GM21390 (cell line): ENCODE data around the gene SPDYE16.
A peak's percentile ranks its signal among the peaks of the same experiment; 100 is the strongest.
"Not testable (repeated sequence)": the region's sequence is repeated elsewhere in the genome, so short reads cannot be mapped to it uniquely, and the experiment has no call there.

Experiments used
- ATAC-seq: cut with Tn5 transposase; IDR thresholded peaks from one replicate; pipeline ENCODE4 v1.9.1; 2021; ENCODE audit not compliant: unreplicated experiment

Gene SPDYE16, protein sequence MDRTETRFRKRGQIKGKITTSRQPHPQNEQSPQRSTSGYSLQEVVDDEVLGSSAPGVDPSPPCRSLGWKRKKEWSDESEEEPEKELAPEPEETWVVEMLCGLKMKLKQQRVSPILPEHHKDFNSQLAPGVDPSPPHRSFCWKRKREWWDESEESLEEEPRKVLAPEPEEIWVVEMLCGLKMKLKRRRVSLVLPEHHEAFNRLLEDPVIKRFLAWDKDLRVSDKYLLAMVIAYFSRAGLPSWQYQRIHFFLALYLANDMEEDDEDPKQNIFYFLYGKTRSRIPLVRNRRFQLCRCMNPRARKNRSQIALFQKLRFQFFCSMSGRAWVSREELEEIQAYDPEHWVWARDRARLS

DNA sequence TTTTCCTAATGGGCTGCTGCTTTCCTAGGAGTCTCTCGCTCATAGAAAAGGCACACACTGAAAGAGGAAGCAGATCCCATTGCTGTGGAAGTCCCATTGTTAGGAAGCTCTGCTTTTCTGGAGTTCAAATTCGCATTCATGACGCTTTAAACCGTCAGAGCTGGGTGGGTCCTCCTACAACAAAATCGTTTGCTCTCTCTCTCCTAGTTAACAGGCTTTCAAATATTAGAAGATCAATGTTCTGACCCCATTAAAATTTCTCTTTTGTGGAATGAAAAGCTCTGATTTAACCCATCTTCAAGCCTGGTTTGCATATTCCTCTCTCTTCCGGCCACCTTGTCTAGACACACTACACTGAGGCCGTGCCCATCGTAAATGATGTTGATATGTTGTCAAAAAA, at the start of gene SPDYE16:
Gene SPDYE16, minus strand, starts transcription at position 101 of the 400 bp plus-strand sequence. CDS start 1,838 bp downstream, outside the sequence.
- ATAC-seq, result not testable (repeated sequence)

DNA sequence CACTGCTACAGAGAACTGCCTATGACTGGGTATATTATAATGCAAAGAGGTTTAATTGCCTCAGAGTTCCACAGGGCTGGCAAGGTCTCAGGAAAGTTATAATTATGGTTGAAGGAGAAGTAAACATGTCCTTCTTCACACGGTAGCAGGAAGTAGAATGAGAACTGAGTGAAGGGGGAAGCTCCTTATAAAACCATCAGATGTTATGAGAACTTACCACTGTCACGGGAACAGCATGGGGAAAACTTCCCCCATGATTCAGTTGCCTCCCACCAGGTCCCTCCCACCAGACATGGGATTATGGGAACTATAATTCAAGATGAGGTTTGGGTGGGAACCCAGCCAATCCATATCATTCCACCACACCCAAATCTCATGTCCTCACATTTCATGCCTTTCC, 49.6 kb upstream of the SPDYE16 start:
- not testable (repeated sequence) for ATAC-seq

DNA sequence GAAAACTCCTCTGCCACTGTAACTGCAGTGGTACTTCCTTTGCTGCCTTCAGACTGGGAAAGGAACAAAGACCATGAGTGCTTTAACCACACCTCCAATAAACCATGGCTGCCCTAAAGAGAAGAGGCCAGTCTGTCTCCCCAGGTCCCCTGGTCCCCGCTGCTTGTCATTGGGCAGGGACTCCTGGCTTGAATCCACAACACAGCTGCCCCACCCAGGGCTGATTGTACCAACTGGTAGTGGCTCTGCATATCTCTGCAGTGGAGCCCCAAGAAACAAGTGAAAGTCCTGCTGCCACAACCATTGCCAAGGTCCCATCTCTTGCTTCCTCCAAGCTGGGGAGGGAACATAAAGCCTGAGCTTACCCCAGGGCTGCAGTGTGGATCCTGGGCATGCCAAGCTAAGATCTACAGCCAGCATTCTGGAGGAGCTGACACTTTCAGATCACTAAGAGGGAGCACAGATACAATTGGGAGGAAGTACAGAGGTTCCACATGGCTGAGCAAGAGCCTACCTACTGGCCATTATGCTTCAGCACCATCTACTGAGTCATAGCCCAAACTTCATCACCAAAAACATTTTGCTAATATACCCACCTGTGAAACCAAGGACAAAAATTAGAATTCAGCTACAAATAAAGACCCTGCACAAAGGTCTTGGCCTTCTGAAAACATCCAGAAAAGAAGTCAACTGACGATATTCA, 48.7 kb upstream of the SPDYE16 start:
- peak; percentile 77 for ATAC-seq

DNA sequence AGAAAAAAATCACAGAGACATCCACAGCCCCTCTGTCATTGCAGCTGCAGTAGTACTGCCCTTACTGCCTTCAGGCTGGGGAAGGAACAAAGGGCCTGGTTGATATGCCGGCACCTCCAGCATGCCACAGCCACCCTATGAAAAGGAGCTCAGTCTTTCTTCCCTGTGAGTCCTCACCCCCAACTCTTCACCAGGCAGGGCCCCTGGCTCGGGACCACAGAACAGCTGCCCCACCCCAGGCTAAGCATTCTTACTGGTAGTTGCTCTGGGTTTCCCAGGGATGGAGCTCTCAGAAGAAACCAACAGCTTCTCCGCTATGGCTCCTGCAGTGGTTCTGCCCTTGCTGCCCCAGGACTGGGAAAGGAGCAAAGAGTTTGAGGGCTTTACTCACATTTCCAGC, 47.9 kb upstream of the SPDYE16 start:
- not testable (repeated sequence) for ATAC-seq

DNA sequence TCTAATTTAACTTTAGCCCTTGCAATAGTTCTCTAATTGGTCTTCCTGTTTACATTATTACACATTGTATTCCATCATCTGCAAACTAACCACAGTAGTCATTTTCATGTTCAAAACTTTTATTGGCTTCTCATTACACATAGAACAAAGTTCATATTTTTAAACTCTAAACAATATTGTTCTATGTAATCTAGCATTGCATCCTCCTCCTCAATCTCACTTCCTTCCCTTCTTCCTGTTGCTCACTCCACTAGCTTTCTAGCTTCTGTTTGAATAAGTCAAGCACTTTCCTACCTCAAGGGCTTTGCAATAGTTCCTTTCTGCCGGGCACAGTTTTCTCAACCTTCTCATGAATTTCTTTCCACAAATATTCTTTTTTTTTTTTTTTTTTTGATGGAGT, 45.5 kb upstream of the SPDYE16 start:
- ATAC-seq, result not testable (repeated sequence)

DNA sequence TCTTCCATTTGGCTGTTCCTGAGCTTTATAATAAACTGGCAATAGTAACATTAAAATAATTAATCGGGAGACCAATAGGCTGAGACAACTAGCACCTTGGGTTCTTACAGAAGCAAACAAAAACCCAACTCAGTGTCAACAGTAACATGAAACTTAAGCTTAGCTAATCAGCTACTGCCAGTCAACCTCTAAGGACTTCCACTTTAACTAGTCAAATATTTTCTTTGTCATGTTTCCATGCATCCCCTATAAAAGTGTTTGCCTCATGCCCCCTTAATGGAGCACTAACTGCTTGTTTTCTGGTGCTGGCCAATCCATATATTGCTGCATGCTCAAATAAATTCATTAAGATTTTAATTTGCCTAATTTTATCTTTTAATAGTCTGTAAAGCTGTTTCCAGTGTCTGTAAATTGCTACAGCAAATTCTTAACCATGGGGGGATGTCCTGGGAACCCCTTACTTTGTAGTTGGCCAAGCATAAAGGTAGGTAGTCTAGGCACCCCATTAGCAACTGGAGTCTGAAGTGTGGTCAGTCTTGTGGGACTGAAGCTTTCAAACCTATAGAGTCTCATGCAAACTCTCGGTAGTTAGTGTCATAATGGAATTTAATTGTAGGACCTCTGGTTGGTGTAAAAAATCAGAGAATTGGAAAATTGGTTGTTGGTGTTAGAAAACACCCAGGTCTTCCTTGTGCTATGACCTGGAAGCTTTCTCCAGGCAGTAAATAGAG, 43.7 kb upstream of the SPDYE16 start:
- ATAC-seq, result not testable (repeated sequence)

DNA sequence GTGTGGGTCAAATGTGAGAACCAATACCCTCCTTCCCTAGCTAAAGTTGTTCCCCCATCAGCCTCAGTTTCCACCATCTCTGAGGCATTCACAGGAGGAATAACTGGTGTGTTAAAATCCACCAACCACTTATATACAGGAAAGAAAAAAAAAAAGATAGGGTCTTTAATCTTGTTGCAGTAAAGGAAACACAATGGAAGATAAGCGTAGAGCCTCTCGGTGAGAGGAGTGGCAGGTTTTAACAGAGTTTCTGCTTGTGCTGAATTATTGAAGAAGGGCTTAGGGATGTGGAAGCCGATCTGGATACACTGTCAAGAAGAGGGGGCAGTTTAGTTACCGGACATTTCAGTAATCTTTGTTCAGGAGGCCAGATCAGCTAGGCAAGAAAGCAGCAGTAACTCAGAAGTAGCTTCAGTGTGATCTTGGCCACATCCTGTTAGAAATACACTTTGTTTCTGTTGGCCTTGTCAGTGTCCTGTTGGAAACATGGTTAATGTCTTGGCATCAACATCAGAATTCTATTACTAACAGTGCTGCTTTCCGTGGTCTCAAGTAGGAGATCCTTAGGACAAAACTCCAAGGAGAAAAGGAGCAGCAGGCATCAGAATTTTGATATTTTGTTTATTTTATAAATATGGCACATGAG, 40.7 kb upstream of the SPDYE16 start:
- not testable (repeated sequence) for ATAC-seq

DNA sequence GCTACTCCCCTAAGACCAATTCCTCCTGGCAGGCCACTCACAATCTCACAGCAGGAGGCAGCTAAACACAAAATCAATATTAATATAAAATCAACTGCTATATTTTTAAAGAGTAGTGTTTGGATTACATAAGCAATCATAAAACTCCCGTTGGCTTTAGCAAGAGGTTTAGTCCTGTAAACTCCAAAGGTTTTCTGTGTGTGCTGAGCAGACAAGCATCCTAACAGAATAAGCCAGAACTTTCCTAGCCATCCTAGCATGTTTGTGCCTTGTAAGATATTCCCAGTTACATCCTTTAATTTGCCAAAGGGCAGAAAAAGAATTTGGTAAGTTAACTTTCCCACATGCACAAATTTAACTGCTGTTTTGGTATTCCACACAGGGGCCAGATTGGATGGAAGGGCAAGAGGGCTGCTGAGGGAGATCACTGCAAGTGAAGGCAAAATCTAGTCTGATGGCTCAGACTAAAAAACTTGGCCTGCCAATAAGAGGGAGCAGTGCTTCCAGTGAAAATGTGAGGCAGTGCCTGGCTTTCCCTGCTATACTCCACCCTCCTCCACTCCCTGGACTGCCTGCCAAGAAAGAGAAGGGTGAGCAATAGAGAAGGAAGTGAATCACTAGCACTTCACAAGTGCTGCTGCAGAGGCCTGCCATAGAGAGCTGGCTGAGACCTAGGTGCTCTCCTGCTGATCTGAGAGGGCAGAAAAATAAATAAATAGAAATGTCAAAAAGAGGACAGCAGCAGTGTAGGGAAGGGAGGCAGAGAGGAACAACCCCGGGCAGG, 39.9 kb upstream of the SPDYE16 start:
- ATAC-seq, result not testable (repeated sequence)

DNA sequence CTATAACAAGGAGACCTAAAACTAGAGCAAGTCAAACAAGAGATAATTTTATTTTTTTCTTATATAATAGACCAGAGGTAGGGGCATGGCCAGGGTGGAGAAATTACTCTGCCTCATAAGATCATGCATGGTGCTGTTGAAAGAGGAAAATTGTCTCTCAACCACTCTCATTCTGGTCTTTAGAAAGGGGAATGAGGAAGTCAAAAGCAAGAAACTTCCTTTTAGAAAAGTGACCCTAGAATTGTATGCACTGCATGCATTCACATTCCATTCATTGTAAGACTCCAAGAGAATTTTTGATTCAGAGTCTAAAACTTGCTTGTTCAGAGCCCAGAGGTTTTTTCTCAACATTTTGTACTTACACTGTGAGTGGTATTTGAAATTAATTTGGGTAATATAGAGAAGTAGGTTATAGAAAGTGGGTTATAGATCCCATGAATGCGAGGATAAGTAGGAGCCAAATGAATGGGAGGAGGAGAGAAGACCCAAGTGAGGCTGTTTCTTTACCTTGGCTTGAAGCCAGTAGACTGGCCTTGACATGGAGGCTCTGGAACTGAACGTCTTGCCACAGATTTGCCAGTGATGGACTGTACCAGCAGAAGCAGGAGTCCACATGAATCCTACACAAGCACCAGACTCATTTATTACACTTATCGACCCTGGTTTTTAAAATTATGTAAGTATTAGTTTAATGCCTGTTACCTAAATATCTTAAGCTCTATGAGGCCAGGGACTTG, 33.0 kb upstream of the SPDYE16 start:
- ATAC-seq, result not testable (repeated sequence)

DNA sequence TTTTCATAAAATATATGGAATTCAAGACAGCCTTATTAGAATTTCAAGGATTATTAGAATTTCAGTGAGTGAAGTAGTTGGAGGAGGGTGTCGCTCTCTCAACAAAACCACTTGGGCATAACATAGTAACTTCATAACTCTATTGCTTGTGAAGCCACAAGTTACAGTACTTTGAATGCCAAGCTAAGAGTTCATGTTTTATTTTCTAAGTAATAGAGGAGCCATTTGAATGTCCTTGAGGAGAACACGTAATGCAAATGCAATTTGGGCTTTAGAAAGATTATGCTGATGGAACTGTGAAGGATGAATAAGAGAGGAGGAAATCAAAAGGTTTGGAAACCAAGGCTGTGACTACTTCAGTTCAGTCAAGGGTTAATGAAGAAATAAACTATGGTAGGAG, 32.3 kb upstream of the SPDYE16 start:
- ATAC-seq, result not testable (repeated sequence)

DNA sequence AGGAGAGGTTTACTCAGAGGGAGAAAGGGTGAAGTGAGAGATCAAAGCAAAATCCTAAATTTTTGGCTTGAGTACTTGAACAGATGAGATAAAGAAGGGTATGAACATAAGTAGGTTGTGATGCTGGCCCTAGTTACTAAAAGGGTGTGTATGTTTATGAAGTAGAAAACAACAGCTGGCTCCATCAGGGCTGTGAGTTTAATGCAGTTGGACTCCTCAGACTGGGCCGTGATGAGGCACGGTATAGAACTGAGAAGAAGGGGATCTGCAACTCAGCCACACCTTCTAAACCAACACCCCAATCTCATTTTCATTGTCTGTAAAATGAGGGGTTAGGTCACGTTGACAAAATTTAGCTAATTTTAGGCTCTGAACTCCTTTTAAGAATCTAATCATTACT, 29.2 kb upstream of the SPDYE16 start:
- ATAC-seq, result not testable (repeated sequence)

DNA sequence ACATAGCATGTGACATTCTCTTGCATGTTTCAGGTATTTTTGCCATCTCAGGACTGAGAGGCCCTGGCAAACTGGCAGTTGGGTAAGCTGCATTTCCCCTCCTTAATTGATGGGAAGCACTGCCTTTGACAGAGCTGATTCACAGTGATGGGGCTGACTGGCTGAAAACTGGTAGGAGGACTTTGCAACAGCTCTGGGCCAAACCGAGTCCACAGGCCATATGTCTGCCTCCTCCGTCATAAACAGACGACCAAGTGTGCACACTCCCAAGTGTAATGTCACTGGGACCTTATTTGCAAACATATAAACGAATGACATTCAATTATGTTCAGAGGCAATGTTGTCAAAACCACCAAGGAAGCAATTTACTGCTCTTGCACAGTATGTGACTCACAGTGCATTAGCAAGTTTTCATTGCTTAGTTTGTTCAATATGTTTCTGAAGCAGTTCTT, 27.3 kb upstream of the SPDYE16 start:
- ATAC-seq, result not testable (repeated sequence)

DNA sequence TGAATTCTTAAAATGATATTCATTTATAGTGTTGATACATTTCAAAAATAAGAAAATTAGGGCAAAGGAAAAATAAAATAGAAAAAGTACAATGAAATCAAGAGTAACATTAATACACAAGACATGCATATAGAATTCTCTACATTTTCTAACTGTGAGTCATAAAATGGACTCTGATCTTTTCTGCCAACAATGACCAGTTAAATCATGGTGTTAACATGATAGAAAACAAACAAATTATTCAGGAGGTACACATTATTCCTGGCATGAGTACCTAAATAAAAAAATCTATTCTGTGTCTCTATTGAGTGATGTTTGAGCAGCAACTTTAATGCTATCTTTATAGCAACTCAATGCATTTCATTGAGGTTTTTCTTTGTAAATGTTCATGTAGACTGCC, 25.6 kb upstream of the SPDYE16 start:
- not testable (repeated sequence) for ATAC-seq

DNA sequence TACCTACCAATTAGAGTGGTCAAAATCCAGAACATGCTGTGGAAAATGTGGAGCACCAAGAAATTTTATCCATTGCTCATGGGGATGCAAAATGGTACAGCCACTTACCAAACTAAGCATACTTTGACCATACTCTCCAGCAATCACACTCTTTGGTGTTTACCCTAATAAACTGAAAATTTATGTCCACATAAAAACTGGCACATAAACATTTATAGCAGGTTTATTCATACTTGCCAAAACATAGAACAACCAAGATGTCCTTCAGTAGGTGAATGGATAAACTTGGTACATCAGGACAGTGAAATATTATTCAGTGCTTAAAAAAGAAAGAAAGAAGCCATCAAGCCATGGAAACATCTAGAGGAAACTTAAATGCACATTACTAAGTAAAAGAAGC, 24.7 kb upstream of the SPDYE16 start:
- ATAC-seq, result not testable (repeated sequence)

DNA sequence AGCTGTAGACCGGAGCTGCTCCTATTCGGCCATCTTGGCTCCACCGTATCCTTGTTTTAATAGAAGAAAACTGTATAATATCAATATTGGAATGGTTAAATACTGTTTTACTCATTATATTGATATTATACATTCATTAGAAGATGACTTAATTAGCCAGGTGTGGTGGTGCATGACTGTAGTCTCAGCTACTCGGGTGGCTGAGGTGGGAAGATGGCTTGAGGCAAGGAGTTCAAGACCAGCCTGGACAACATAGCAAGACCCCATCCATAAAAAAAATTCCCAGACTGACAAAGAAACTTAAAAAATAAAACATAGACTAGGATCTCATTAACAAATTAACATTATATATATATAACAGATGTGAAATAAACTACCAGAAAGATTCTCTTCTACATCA, 24.2 kb upstream of the SPDYE16 start:
- ATAC-seq, result not testable (repeated sequence)

DNA sequence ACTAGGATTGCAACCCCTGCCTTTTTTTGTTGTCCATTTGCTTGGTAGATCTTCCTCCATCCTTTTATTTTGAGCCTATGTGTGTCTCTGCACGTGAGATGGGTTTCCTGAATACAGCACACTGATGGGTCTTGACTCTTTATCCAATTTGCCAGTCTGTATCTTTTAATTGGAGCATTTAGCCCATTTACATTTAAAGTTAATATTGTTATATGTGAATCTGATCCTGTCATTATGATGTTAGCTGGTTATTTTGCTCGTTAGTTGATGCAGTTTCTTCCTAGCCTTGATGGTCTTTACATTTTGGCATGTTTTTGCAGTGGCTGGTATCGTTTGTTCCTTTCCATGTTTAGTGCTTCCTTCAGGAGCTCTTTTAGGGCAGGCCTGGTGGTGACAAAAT, 21.9 kb upstream of the SPDYE16 start:
- ATAC-seq, result not testable (repeated sequence)

DNA sequence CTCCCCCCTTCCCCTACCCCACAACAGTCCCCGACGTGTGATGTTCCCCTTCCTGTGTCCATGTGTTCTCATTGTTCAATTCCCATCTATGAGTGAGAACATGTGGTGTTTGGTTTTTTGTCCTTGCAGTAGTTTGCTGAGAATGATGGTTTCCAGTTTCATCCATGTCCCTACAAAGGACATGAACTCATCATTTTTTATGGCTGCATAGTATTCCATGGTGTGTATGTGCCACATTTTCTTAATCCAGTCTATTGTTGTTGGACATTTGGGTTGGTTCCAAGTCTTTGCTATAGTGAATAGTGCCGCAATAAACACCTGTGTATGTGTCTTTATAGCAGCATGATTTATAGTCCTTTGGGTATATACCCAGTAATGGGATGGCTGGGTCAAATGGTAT, 18.2 kb upstream of the SPDYE16 start:
- ATAC-seq, result not testable (repeated sequence)

DNA sequence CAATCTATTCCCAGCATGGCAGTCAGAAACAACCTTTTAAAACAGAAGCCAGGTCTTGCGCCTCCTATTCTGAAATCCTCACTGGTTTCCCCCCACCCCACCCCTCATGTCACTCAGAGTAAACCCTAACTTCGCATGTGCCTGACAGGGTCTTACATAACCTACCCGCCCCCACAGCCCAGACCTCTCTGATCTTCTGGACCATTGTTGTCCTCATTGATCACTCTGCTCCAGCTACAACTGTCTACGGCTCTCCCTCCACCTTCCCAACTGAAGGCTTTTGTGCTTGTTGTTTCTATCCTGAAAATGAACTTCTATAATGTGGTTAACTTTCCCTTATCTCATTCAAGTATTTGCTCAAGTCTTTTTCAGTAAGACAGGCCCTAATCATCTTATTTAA, 17.1 kb upstream of the SPDYE16 start:
- not testable (repeated sequence) for ATAC-seq

DNA sequence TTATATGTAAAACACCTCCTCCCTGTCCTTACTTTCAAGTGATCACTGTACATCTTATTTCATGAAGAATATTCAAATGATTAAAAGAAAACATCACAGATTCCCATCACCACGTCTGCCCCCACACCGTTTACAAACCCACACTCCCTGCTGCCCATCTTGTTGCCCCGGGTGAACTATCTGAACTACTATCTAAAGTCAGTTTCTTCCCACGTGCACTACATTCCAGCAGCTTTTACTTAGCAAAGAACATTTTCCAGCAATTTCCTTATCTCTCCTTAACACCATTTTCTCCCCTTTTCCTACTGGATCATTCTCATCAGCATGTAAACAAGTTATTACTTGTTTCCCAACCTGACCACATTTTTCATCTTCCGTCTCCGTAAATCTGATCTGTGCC, 16.6 kb upstream of the SPDYE16 start:
- not testable (repeated sequence) for ATAC-seq
